Upper lobe of left lung (tissue), 4 donors: Measurements from ENCODE around the gene RYR3.
"Not testable (repeated sequence)": the region's sequence is repeated elsewhere in the genome, so short reads cannot be mapped to it uniquely, and the experiment has no call there.

Experiments used
- EP300 ChIP-seq, 4 donors: sonication (generic); formaldehyde crosslinking; IDR thresholded peaks; one replicate each; pipeline ENCODE4 v1.5.1; 2017; ENCODE audit warnings: antibody characterized with exemption in 4 of 4, control low read depth in 2 of 4
- POLR2A ChIP-seq, 4 donors: fragments of 450-650 bp; IDR thresholded peaks; one replicate each; pipeline ENCODE4 v1.5.1; 2016 to 2017; ENCODE audit warnings: antibody characterized with exemption in 4 of 4, mild to moderate bottlenecking in 2 of 4
- POLR2AphosphoS5 ChIP-seq, 2 donors: sonication (generic); formaldehyde crosslinking; IDR thresholded peaks; one replicate each; pipeline ENCODE4 v1.5.1; 2017; ENCODE audit warnings: antibody characterized with exemption in 2 of 2
- TF ChIP-seq, protein P1 (sequence below), 6 experiments: fragments of 450-650 bp in 4 of 6; fragments of 200-600 bp in 2 of 6; sonication (generic) in 2 of 6; IDR thresholded peaks; one replicate each; pipeline ENCODE4 v1.5.1; 2016 to 2019; ENCODE audit warnings: antibody characterized with exemption in 6 of 6

DNA sequence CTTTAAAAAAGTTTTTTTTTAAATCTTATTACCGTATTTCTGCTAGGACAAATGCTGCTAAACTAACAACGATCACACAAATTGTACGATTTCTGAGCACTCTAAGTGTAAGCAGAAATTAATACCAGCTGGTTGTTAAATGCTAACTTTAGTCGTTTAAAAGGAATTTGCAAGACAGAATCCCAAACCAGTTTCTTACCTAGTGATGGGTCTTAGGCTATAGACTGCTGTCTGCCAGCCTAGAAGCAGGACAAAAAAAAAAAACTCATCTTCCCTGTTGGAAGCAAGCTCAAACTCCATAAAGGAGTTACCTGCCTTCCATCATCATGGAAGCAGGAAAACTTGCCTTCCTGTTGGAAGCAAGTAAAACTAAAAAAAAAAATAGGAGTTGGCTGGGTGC is 287.6 kb downstream of the RYR3 start:
- TF ChIP-seq POLR2A, POLR2AphosphoS5, EP300 (IDR thresholded peaks at IDR 0.05): not testable (repeated sequence)
- TF ChIP-seq, protein P1, sequence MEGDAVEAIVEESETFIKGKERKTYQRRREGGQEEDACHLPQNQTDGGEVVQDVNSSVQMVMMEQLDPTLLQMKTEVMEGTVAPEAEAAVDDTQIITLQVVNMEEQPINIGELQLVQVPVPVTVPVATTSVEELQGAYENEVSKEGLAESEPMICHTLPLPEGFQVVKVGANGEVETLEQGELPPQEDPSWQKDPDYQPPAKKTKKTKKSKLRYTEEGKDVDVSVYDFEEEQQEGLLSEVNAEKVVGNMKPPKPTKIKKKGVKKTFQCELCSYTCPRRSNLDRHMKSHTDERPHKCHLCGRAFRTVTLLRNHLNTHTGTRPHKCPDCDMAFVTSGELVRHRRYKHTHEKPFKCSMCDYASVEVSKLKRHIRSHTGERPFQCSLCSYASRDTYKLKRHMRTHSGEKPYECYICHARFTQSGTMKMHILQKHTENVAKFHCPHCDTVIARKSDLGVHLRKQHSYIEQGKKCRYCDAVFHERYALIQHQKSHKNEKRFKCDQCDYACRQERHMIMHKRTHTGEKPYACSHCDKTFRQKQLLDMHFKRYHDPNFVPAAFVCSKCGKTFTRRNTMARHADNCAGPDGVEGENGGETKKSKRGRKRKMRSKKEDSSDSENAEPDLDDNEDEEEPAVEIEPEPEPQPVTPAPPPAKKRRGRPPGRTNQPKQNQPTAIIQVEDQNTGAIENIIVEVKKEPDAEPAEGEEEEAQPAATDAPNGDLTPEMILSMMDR (IDR thresholded peaks at IDR 0.05) = not testable (repeated sequence)
